CD4-positive, alpha-beta T cell (primary cell): ENCODE data around the gene SEL1L. TPM values are rescaled to one million over a fixed set of nuclear protein-coding genes. Genes with fewer than 3 reads are reported as not detected.

Source experiments
- ATAC-seq: fragments of 200-7000 bp; cut with Tn5 transposase; one replicate; pipeline ENCODE4 v1.10.0; 2022; ENCODE audit warnings: mild to moderate bottlenecking; ENCODE audit not compliant: poor library complexity
- CTCF ChIA-PET: fragments of 350-600 bp; sonication (Branson Sonifier 250); formaldehyde crosslinking; loops from one replicate; lab custom pipeline; 2021; ENCODE audit warnings: antibody characterized with exemption, inconsistent platforms; lab: Charles Lee
- POLR2A ChIA-PET: fragments of 350-600 bp; sonication (Branson Sonifier 250); formaldehyde crosslinking; loops from one replicate; lab custom pipeline; 2021; ENCODE audit warnings: antibody characterized with exemption, inconsistent platforms; lab: Charles Lee
- DNase-seq, 14 experiments: peaks; one replicate each; pipeline ENCODE4 v3.0.0-alpha.2; 2013 to 2020; ENCODE audit warnings: mixed read lengths in 2 of 14
- H3K27ac ChIP-seq, 2 donors: one replicate each; pipeline versions ENCODE4 v1.5.1 to v1.7.0; 2013; ENCODE audit warnings: low read length in 2 of 2, low read depth in 1 of 2, mild to moderate bottlenecking in 1 of 2
- H3K27me3 ChIP-seq, 2 experiments: 1 replicate in 1 of 2; 2 replicates in 1 of 2; pipeline versions ENCODE4 v1.6.1 to v1.7.0; 2013; ENCODE audit warnings: low read length in 2 of 2, control low read depth in 1 of 2, mild to moderate bottlenecking in 1 of 2, moderate library complexity in 1 of 2; ENCODE audit not compliant: insufficient read depth in 2 of 2, control insufficient read depth in 1 of 2
- H3K36me3 ChIP-seq: one replicate; pipeline ENCODE4 v1.6.1; 2013; ENCODE audit warnings: low read length, control low read depth; ENCODE audit not compliant: insufficient read depth
- H3K4me1 ChIP-seq: one replicate; pipeline ENCODE4 v1.6.1; 2013; ENCODE audit warnings: low read length, control low read depth; ENCODE audit not compliant: insufficient read depth
- H3K4me3 ChIP-seq: one replicate; pipeline ENCODE4 v1.5.1; 2013; ENCODE audit warnings: mild to moderate bottlenecking, low read length, moderate library complexity
- H3K9me3 ChIP-seq, 2 experiments: 1 replicate in 1 of 2; 2 replicates in 1 of 2; pipeline versions ENCODE4 v1.6.1 to v1.7.0; 2013; ENCODE audit warnings: low read length in 2 of 2, mild to moderate bottlenecking in 2 of 2, control low read depth in 1 of 2, moderate library complexity in 1 of 2; ENCODE audit not compliant: control insufficient read depth in 1 of 2, insufficient read depth in 1 of 2
- H3K27ac Mint-ChIP-seq: one replicate; pipeline ENCODE4 v1.8.0; 2020; ENCODE audit warnings: mixed read lengths
- H3K27me3 Mint-ChIP-seq: one replicate; pipeline ENCODE4 v1.8.0; 2021; ENCODE audit warnings: mixed read lengths
- H3K36me3 Mint-ChIP-seq: one replicate; pipeline ENCODE4 v1.8.0; 2021; ENCODE audit warnings: low read depth, mixed read lengths
- H3K4me1 Mint-ChIP-seq: one replicate; pipeline ENCODE4 v1.8.0; 2021; ENCODE audit warnings: low read depth, mixed read lengths
- H3K4me3 Mint-ChIP-seq: one replicate; pipeline ENCODE4 v1.8.0; 2020; ENCODE audit warnings: mild to moderate bottlenecking, mixed read lengths
- H3K9me3 Mint-ChIP-seq: one replicate; pipeline ENCODE4 v1.8.0; 2020; ENCODE audit warnings: mixed read lengths
- CTCF ChIP-seq: fragments of 200-600 bp; IDR thresholded peaks from one replicate; pipeline ENCODE4 v1.8.0; 2022; ENCODE audit warnings: antibody characterized with exemption, mild to moderate bottlenecking
- intact Hi-C, 2 experiments: fragments of 100-400 bp; cut with DNase I in 1 of 2; cut with micrococcal nuclease in 1 of 2; formaldehyde crosslinking; loops; one replicate each; pipeline versions ENCODE4 v1.15.1 to v1.9.0; 2023 to 2025; cut with DNase I, micrococcal nuclease
- total RNA-seq, 174 experiments: library from RNA in 2 of 174; stranded (reverse) in 2 of 174; gene quantifications; one replicate each; pipeline ENCODE4 v1.2.3 and lab custom pipeline; 2021 to 2026

Gene SEL1L
- total RNA-seq, 2 experiments from 2014 or later: 40.6 to 46.4 TPM

GRCh38 chr14:81509321-81509720, 24.3 kb downstream of the SEL1L start:
- TF ChIP-seq CTCF: no peak
- no peaks in the 10 kb centered on the region for H3K9me3 Mint-ChIP-seq
- Histone ChIP-seq H3K27me3 (no peaks in the 10 kb centered on the region), H3K27ac (no peak overlapping the region), H3K4me3 (no peak overlapping the region), H3K4me1 (no peaks in the 10 kb centered on the region), H3K36me3 (peaks cover 60% of the 10 kb centered on the region), H3K9me3 (no peaks in the 10 kb centered on the region)
- ChIA-PET POLR2A (no interaction called here), CTCF (no interaction called here)
- H3K36me3 Mint-ChIP-seq: peaks cover 85% of the 10 kb centered on the region
- no peak for DNase-seq
- no peaks in the 10 kb centered on the region for H3K27me3 Mint-ChIP-seq
- intact Hi-C loops: no loop called here
- H3K4me3 Mint-ChIP-seq: no peak overlapping the region
- no peak overlapping the region for H3K27ac Mint-ChIP-seq
- H3K4me1 Mint-ChIP-seq: peaks cover 52% of the 10 kb centered on the region
- ATAC-seq: no peak

GRCh38 chr14:81506487-81506886, 27.2 kb downstream of the SEL1L start:
- DNase-seq (no peak), ATAC-seq (no peak)
- H3K36me3 Mint-ChIP-seq: peaks cover 87% of the 10 kb centered on the region
- ChIA-PET POLR2A (no interaction called here), CTCF (no interaction called here)
- intact Hi-C loops: no loop called here
- H3K4me3 Mint-ChIP-seq: no peak overlapping the region
- H3K4me1 Mint-ChIP-seq: peaks cover 38% of the 10 kb centered on the region
- TF ChIP-seq CTCF: no peak
- Histone ChIP-seq H3K9me3 (no peaks in the 10 kb centered on the region), H3K27me3 (no peaks in the 10 kb centered on the region), H3K27ac (no peak overlapping the region), H3K4me3 (no peak overlapping the region), H3K4me1 (no peaks in the 10 kb centered on the region), H3K36me3 (peaks cover 71% of the 10 kb centered on the region)
- H3K9me3 Mint-ChIP-seq: no peaks in the 10 kb centered on the region
- no peaks in the 10 kb centered on the region for H3K27me3 Mint-ChIP-seq
- H3K27ac Mint-ChIP-seq: peak overlapping the region; percentile 5

GRCh38 chr14:81504864-81505263, 28.8 kb downstream of the SEL1L start:
- intact Hi-C loops: no loop called here
- Histone ChIP-seq H3K27ac (no peak overlapping the region), H3K9me3 (no peaks in the 10 kb centered on the region), H3K4me1 (no peaks in the 10 kb centered on the region), H3K4me3 (no peak overlapping the region), H3K36me3 (peaks cover 82% of the 10 kb centered on the region), H3K27me3 (no peaks in the 10 kb centered on the region)
- DNase-seq (no peak), ATAC-seq (no peak)
- TF ChIP-seq CTCF: no peak
- peaks cover 86% of the 10 kb centered on the region for H3K36me3 Mint-ChIP-seq
- peaks cover 24% of the 10 kb centered on the region for H3K4me1 Mint-ChIP-seq
- no peaks in the 10 kb centered on the region for H3K9me3 Mint-ChIP-seq
- H3K27me3 Mint-ChIP-seq: no peaks in the 10 kb centered on the region
- POLR2A ChIA-PET: no interaction called here
- no peak overlapping the region for H3K27ac Mint-ChIP-seq
- CTCF ChIA-PET: no interaction called here
- no peak overlapping the region for H3K4me3 Mint-ChIP-seq
